Kidney tubule cell (primary cell): Measurements from ENCODE around the gene DSCAML1.

Experiments
- DNase-seq: peaks from one replicate; pipeline ENCODE4 v3.0.0-alpha.2; 2018; ENCODE audit warnings: low spot score

DSCAML1 gene

DNA sequence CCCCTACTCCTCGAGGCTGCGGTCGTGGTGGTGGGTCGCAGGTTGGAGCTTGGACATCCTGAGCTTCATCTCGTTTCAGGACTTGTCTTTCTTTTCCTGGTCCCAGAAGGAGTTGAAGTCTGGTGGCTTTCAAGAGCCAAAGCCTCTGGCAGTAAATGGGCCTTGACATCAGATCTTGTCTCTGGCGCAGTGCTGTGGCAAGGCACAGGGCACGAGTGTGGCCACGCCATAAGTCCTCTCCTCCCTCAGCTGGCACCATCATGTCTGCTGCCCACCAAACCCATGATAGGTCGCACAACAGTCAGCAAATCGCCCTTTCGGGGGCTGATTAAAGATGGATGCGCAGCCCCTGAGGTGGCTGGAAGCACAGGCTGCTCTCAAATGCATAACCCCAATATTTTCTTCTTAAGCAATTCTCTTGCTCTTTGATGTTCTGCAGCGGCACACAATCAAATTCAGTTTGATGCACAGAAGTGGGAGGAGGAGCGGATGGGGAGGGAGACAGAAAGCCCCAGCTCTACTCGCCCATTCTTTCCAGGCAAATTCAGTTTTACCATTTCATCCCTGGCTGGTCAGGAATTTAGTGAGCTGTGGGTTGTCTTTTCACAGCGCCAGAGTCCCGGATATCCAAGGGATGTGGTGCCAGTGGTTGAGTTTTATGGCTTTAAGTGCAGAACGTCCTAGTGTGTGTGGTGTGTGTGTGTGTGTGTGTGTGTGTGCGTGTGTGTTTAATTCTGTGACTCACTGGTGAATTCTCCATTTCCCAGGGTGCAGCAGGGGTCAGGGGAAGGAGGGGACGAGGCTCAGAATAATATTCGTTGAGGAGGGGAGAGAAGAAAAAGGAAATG, 162.0 kb downstream of the DSCAML1 start:
- DNase-seq, result peak; percentile 60

DNA sequence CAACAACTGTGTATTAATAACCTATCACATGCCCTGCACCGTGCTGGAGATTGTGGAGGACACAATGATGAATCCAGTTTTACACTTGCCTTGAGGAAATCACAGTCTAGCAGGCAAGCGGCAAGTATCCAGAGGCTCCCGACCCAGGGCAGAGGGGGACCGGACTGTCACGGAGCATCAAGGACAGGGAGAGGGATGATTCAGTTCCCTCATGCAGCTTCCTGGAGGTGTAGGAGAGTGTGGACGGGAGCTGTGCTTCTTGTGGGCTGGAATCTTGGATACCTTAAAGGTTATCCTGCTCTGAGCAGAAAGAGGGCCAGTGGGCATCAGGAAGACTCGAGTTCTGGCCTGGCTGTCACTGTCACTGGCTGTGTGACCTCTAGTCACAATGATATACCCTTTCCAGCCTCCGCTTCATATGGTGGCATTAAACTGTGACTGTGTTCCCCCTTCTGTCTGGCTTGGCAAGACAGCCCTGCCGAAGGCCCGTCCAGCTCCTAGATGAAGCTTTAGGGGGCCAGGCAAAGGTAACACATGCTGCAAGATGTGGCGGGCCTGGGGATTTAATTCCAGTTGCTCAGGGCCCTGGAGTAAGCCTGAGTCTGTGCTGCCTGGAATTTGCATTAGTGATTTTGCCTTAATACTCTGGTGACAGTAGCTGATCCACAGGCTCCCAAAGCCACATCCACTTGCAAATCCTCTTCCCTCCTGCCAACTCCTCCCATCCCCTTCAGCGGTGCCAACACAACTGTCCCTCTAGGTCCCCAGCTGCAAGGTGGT, 162.8 kb downstream of the DSCAML1 start:
- DNase-seq, result no peak

DNA sequence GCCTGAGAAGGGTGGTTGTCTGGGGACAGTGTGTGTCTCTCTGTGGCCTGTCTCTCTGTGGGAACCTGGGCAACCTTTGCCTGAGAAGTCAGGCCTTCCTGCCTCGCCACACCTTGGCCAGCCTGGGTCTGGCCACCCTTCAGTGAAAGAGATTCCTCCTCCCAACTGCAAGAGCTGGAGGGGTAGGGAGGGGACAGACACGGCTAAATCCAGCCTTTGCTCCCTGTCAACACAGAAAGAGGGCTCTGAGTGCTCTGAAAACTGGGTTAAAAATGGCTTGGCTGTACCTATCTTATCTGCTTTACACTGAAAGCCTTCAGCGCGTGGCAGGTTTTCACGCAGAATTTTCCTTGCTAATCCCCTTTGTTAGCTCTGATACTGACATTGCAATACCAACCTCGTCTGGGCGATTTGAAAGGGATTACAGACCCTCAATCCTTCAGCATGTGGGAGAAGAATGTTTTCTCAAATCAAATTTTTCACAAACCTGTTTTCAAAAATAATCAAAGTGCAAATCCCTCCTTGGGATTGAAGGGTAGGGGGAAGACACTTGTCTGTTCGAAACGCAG, 163.7 kb downstream of the DSCAML1 start:
- no peak for DNase-seq

DNA sequence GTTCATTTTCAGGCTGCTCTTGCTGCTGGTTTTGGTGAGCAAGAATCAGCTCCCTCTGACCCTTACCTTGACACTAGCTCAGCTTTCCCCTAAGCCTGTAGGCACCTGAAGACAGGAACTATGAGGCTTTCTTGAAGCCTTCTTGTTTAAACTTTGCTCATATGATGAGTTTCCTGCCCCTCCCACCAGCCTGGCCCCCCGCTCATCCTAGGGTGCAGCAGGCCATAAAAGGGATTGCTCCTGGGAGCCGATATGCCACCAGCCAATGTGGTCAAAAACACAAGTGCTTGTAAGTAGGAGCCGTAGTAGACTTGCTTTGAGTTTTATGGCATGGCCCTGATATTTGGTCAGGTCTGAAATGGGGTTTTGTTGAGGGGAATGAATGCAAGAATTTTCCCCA, 164.7 kb downstream of the DSCAML1 start:
- no peak for DNase-seq

DNA sequence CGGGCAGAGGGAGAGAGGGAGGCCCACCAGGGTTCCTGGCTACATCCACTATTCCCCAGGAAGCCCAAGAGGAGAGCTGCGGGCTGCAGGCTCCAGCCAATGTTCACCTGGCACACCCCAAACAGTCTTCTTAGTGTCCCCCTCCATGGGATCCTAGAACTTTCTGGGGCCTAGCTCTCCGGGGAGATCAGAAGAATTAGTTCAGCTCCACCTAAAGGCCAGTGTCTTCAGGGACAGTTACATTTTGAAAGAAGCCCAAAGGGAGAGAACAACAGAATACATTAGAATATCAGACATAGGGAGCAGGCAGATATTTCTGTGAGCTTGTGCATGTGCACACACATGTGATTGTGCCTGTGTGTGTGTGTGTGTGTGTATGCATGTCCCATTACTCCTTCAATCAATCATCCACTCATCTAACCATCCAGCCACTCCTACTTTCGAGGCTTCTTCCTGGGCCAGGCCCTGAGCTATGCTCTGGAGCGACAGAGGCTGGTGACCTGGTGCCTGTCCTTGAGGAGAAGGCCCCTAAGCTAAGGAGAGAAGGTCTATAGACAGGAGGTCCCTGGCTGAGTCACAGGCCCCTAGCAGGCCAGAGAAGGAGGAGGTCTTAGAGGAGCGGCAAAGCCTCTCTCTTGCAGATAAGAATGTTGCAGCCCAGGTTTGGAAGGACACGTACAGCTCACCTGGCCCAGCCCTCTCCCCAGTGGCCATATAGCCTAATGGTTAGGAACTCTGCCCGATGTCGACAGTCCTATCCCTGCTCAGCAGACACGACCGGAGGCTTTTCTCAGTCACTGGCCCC, 165.5 kb downstream of the DSCAML1 start:
- DNase-seq, result no peak

DNA sequence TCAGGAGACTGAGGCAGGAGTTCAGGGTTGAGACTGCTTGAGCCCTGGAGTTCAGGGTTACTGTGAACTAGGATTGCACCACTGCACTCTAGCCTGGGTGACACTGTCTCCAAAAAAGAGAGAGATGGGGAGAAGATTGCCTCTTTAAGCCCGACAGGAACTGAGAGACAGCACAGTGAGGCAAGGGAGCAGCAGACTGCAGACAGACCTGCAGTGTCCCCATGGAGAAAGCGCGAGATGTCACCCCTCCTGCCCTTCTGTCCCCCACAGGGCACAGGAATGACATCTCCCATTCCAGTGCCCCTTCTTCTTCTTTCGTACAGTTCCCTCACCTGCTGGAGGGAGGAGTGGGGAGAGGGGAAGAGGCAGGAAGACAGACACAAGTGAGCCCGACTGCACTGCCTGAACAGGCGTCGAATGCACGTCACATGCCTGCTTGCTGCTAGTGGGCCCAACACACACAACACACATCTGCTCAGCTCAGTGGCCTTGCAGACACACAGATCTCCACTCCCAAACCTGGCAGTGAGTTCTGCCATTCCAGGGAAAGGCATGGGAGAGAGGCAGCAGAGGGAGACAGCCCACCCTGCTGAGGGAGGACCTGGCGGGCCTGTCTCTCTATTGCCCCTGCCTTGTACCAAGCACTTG, 167.0 kb downstream of the DSCAML1 start:
- no peak for DNase-seq

DNA sequence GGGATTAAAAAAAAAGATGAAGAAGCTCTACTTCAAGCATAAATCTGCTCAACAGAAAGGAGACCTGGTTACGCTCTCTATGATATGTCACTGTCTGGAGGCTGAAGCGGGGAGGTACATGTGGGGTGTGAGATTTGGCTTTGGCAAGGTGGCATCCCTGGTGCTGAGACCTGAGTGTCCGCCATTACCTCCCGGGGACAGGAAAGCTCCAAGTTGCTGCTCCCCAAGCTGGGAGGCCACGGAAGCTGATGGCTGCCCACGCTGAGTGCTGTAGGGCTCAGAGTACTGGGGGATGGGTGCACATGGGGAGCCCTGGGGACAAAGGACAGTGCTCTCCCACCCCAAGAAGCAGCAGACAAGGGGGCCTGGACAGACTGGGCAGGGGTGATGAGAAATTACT, 167.9 kb downstream of the DSCAML1 start:
- no peak for DNase-seq

DNA sequence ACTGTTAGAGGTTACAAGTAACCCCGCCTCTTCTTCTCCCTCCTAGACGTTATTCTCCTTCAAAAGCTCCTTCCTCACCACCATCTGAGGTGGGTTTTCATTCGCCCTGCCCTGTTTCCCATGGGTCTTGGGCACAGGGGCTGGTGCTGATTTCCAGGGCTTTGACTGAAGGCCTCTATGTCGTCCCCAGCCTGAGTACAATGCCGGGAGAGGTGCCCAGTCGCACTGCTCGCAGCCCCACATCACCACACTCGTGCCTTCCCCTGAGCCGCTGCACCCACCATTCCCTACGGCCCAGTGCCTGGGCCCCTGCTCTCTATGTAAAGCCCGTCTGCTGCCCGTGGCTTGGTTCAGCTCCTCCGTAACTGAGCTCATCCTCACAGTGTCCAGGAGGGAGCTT, 169.8 kb downstream of the DSCAML1 start:
- DNase-seq, result no peak

DNA sequence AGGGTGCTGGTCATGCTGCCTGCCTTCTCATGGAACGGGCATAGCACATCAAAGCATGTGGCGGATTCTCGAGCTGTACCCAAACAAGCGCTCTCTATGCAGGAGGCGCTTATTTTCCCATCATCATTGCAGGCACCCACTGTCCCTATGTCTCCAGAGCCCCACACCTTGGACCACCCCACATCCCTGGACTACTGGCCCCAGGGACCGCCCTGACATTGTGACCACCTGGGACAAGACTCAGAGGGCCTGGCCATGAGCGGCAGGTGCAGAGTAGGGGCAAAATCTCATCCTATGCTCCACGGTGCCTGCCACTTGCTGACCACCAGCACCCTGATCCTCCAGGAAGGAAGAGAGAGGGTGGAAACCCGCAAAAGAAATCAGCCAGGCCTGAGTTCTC, 170.4 kb downstream of the DSCAML1 start:
- no peak for DNase-seq

DNA sequence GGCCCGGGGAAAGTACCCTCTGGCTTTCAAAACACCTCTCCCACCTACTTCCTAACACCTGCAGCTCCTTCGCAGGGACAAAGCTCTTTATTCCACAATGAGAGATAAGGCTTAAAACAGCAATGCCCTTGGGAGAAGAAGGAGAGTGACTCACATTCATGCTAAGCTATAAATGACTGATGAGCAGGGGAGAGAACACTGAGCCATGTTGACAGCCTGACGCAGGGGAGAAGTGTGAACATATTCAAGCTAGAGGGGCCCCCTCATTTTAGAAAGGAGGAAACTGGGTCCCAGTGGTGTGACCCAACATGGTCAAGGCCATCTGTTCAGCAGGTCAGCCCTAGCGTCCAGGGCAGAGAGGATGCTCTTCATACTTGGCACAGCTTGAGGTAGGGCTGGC, 171.8 kb downstream of the DSCAML1 start:
- DNase-seq, result no peak

DNA sequence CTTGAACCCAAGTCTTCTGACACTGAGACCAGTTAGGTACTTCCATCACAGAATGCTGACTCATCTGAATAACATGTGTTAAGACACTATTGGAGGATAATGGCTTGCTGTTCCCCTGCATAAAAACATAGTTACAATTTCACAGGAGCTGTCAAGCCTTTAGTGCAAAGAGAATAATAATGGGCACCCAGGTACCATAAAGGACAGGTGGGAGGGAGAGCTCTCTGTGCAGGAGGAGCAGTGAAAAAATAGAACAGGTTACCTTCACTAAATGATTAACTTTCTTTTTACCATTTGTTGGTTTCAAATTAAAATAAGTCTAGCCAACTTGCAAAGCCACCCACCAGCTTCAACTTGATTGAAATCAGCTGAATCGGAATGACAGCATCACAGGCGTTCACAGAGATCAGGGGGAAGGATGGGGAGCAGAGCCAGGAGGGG, 173.2 kb downstream of the DSCAML1 start:
- peak; percentile 33 for DNase-seq

DNA sequence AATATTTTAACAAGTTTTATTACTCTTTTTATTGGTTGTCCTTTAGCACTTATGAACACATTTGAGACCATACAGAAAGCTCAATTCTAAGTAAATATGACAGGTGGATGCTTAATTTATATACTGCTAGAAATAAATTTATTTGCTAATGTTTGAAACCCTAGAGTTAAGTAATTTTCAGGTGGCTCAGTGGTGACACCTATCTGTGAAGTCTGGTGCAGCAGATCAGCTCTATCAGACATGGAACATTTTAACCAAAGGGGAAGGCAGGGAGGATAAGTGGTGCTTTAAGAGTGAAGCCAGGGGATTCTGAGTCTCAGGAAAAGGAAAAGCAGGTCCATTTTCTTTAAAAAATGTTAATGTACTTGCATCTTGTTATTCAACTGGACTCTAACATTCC, 175.8 kb downstream of the DSCAML1 start:
- no peak for DNase-seq

DNA sequence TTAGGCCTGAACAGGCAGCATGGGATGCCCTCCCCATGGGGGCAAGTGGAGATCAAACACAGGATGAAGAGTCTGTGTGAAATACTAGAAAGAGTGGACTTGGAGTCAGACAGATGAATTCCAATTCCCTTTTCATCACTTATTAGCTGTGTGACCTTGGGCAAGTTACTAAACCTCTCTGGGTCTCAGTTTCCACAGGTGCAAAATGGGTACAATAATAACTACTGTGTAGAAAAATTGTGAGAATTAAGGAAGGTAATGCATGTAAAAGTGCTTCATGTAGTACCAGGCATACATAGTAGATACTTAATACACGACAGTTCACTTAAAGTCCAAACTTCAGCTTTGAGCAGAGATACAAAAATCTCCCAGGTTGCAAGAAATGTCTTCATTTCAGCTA, 176.4 kb downstream of the DSCAML1 start:
- no peak for DNase-seq

DNA sequence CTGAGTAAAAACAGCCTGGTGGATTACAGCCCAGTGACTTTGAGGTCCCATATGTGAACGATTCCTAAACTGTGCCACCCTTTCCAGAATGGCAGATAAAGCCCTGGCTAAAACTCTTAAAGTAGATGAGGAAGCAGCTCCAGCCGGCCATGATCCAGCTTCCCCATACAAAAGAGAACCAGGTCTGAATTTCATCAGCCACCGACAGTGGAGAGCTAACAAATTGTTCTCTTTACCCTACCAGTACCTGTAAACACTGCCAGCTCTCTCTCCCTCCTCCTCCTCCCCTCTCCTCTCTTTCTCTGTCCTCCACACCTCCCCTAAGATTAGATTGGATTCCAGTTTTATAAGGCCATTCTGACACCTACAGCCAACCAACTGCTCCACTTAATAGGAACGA, 176.9 kb downstream of the DSCAML1 start:
- DNase-seq, result no peak

DNA sequence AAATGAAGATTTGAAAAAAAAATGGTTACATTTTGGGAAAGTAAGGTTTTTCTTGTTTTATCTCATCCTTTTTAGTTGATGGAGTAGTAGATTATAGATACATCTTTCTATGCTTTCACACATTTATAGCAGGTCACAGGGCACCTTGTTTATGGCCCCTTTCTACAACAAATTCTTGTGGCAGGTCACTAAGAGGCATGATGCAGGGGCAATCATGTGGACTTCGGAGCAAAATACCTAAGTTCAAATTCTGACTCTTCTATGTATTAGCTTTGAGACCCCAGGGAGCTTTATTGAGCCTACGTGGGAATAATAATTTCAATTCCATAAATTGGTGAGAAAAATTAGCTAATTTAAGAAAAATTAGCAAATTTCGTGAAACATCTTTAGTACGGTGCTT, 177.4 kb downstream of the DSCAML1 start:
- no peak for DNase-seq

DNA sequence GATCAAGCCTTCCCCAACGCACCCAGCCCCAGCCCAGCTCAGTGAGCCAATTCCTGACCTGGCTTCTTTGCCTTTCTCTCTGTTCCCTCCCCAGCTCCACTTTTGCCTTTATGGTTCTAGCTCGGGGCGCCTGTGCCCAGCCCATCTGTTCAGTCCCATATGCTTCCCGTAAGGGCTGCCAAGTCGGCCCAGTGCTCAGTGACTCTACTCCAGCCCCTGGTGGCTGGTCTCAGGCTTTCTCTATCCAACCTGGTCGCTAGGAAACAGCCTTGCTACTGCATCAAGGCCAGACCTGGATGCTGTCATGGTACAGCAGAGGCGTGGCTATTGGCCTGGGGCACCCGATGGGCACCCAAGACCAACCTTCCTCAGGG, 178.0 kb downstream of the DSCAML1 start:
- no peak for DNase-seq

DNA sequence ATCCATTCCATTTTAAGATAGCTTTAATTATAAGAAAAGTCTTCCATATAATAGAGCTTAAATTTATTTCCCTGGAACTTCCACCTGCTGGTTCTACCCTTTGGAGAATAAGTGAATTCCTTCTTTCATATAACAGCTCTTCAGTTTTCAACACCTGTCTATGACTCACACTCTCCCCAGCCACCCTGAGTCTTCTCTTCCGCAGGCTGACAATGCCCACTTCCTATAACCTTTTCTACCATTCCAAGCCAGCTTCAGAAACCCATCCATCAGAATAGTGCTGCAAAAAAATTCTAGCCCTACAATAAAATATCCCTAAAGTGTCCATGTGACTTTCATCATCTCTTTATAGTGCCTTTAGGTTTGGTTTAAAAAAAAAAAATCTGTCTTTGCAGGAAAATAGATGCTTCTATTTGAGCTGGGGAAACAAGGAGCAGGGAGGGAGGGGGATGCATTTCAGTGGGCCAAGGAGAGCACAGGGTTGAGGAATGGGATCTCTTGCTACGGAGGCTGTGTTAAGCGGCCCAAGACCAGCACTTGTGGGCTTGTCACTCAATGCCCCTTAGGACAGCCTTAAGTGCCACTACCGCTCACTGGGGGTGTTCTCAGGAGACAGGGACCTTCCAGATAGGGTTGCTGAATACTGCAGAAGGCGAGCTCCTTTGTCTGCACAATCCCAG, 178.6 kb downstream of the DSCAML1 start:
- DNase-seq, result peak; percentile 27

DNA sequence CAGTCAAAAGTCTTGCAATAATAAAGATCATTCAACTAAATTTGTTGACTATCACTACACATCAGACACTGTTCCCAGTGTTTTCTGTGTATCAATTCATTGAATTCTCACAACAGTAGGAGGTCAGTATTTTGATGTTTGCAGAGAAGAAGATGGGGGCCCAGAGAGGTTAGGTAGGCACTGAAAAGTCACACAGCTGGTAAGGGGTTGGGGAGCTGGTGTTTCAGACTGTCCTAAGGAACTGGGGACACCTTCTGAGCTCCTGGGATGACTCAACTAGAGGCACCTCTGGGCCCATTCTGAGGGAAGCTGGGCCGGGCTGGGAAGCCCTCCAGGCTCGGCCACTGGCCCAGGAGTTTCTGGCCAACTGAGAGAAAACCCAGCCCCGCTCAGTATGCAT, 180.0 kb downstream of the DSCAML1 start:
- DNase-seq, result no peak

DNA sequence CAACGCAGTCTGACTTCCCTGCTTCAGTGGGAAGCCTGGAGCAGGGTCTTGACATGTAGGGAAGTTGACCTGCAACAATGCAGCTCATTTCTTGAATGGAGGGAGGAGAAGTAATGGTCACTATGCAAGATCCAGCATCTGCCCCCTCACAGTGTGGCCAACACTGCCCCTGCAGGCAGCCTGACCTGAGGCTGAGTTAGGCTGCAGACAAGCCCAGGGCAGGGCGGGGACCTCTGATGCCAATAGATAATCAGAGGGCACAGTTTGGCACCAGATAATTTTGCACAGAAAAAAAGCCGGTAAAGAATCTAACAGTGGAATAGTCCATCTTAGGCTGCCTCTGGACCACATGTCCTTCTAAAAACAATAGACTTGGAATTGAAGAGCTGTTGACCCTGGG, 182.3 kb downstream of the DSCAML1 start:
- no peak for DNase-seq

DNA sequence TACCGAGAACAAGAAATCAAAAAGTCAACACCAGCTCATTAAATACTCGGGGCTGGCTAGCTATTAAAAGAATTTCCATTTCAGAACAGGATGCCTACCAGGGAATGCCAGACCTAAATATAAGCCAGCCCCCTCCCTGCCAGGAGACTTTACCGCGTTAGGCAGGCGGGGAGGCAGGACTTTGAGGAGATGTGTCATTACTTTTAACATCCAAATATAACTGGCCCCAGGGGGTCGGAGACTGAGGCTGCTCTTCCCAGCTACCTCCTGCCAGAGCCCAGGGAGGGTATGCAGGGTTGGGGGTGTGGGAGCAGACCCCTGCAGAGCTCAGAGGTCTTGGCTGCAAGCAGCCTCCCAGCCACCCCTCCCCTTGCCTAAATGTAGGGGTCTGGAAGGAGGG, 183.5 kb downstream of the DSCAML1 start:
- DNase-seq, result no peak

DNA sequence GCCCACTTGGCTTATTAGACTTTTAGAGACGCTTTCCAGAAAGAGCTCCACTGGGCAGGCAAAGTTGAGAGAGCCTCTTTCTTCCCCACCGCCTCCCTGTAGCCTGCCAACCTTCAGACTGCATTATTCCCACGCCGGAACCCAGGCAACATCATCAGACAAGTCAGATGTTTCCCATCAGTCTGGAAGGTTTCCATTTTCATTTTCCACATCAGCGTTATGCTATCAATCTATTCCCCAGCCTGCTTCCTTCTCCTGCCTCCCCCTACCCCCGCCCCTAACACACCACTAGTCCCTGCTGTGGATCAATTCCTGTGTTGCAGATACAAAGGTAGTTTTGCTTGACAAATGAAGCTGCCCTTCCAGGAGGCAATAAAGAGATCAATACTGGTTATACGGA, 184.8 kb downstream of the DSCAML1 start:
- no peak for DNase-seq
